Measurements from ENCODE around the gene FBXO31.
"Not testable (repeated sequence)": the region's sequence is repeated elsewhere in the genome, so short reads cannot be mapped to it uniquely, and the experiment has no call there.

Gene FBXO31

DNA sequence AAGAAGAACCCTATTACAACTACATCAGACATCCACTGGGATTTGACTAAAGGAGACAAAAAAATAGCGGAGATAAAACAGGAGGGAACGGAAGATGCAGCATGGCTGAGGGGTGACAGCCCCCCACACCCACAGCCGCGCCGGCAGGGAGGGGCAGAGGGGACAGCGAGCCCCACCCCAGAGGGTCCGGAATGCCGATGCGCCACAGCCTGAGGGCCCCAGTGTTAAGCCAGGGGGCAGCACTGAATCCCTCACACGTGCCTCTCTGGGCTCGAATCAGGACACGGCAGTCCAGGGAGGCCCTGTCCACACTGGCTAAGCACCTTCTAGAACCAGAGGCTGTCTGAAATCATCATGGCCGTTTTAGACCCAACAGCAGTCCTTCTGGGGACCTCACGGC, 27.4 kb upstream of the FBXO31 start:
- DNase-seq (ENCODE audit: low spot score), result no peak

DNA sequence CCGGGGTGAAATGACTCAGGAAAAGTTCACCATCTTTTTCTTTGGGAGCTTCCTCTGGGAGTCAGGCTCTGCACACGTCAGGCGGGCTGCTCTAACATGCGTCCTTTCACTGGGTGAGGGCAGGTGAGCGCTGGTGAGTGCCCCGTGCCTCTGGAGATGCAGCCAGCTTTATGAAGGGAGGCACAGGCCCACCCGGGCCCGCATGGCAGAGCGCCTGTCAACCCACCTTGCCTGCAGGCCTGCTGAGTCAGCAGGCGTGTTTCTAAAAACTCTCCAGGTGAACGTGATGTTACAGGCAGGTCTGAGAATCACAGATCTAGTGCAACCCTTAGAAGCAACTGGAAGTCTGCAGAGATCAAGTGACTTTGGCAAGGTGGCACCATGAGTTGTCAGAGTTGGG, 27.0 kb upstream of the FBXO31 start:
- no peak for DNase-seq (ENCODE audit: low spot score)

DNA sequence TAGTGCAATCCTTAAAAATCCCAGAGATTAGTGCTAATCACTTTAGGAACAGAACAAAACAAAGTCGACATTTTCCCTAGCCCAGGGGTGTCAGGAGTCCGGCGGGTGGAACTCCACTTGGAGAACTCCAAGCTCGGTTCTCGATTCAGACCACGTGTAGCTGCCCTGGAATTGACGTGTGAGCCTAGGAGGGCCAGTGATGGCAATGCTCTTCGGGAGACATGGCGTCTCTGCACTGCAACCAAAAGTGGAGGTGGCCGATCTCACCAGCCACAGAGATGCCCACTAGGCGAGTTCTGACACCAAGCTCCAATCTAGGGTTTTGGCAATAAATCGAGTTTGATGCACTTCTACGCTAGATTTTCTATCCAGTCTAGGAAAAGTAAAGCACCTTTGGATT, 26.2 kb upstream of the FBXO31 start:
- no peak for DNase-seq (ENCODE audit: low spot score)

DNA sequence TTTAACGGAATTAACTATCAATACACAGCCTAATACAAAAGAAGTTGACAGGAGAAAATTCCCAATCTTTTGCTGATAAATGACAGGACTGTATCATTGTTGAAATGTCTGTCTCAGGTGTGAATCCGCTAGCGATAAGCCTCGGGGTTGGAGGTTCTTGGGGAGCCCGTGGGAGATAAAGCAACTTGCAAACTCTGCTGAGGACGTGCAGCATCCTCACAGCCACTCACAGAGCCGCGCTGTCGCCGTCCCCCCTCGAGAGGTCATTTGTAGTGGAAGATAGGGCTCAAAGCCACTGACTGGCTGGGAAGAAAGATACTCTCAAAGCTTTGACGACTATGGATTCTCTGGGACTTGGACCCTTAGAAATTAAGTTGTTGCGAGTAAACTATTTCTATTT, 25.6 kb upstream of the FBXO31 start:
- DNase-seq (ENCODE audit: low spot score), result no peak

- DNase-seq (ENCODE audit: low spot score), result no peak
Measured at GRCh38 chr16:87407511-87408112, 24.0 kb upstream of the FBXO31 start.

- DNase-seq (ENCODE audit: low spot score), result no peak
Measured at GRCh38 chr16:87406495-87407088, 23.0 kb upstream of the FBXO31 start.

DNA sequence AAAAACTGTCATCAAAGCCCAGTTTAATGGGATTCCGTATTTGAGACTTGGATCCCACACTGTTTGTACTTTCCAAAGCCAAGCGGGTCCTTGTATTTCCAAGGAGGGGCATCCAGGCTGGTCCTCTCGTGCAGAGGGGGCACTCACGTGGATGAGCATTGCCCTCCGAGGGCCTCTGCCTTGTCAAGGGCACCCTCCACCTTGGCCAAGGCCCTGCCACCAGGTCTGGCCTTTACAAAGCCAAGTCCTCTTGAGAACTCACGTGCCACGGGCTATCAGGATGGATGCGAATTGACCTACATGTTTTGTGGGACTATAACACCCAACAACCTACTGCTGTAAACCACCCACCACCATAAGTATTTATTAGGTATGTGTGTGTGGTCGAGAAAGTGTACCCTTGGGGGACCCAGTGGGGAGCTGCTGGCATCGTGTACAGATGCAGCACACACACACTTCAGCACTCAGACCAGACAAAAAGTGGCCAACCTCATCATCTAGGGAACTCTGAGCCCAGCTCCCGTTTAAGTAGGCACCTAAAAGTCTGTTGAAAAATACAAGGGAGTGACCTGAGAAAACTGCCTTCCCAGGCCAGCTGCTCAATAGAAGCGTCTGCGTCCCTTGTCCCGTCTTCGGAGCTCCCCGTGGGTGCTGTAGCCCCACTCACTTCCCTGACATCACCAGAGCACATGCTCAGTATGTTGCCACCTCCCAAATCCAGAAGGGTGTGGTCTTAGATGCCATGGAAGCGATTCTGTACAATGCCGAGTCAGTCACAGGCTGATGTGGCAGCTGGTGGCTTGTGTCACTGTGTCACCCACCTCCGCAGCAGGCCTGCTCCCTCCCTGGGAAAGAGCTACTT, 21.4 kb upstream of the FBXO31 start:
- DNase-seq (ENCODE audit: low spot score), result no peak

- DNase-seq (ENCODE audit: low spot score), result no peak
Measured at GRCh38 chr16:87395181-87395842, 11.7 kb upstream of the FBXO31 start.

DNA sequence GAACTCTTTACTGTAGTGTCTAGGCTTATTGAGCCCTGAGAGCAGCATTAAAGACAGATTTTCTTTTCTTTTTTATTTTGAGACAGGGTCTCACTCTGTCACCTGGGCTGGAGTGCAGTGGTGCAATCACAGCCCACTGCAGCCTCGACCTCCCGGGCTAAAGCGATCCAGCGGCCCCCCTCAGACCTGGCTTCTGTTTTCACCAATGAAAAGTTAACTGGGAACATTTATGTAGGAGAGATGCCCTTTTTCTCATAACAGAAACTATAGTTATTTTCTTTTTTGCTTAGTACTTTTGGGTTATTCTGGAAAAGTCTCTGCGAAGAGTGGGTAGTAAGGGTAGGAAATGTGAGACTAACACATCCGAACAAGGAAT, 10.1 kb upstream of the FBXO31 start:
- no peak for DNase-seq (ENCODE audit: low spot score)

DNA sequence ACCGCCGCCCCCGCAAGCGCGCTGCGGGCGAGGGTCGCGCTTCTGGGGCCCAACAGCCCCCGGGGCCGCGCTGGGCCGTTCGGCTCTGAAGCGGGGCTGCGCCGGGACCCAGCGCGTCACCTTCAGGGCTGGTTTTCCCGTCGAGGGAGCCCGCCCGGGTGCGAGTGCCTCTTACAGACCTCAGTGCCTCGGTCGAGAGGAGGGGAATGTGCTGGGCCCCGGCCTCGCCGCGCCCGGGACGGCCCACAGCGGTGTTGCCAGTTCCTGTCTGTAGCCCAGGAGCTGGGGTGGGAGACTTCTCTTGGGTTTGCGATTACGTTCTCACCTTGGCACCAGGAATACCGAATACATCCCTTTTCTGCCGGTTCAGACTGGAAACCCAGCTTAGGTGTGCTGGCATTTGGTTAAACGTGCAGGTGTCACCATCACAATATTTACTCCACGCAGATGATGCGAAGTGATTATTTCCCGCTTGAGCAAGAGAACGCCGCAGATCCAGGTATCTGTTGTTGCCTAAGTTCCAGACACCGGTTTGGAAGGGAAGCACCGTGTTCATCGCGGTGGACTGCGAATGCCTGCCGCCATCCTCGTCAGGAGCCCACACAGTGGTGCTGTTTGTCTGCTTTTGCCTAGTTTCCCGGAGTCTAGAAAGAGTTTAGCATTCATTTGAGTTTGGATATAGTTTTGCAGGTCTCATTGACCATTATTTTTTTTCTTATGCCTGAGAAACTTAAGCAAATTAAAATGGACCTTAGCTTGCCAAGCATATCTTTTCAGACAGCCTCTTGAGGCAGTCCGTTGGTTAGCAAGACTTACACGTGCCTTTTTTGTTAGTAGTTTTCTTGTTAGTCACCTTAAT, 9.5 kb upstream of the FBXO31 start:
- DNase-seq (ENCODE audit: low spot score), result no peak

- DNase-seq (ENCODE audit: low spot score), result peak; percentile 97
Measured at GRCh38 chr16:87391950-87392820, 8.6 kb upstream of the FBXO31 start, which contains the start of gene MAP1LC3B. Gene MAP1LC3B (plus strand): TSS chr16:87392336. CDS start chr16:87392428, 92 bp downstream.

GRCh38 chr16:87391324-87391949, 7.9 kb upstream of the FBXO31 start:
- no peak for DNase-seq (ENCODE audit: low spot score)

- DNase-seq (ENCODE audit: low spot score), result no peak
Measured at GRCh38 chr16:87390641-87391323, 7.2 kb upstream of the FBXO31 start.

DNA sequence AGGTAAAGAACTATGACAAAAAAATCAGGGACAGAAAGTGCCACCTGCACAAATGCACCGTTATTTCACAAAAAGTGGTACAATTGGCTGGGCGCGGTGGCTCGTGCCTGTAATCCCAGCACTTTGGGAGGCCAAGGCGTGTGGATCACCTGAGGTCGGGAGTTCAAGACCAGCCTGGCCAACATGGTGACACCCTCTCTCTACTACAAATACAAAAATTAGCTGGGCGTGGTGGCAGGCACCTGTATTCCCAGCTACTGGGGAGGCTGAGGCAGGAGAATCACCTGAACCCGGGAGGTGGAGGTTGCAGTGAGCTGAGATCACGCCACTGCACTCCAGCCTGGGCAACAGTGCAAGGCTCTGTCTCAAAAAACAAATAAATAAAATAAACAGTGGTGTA, 6.3 kb upstream of the FBXO31 start:
- DNase-seq (ENCODE audit: low spot score), result not testable (repeated sequence)

DNA sequence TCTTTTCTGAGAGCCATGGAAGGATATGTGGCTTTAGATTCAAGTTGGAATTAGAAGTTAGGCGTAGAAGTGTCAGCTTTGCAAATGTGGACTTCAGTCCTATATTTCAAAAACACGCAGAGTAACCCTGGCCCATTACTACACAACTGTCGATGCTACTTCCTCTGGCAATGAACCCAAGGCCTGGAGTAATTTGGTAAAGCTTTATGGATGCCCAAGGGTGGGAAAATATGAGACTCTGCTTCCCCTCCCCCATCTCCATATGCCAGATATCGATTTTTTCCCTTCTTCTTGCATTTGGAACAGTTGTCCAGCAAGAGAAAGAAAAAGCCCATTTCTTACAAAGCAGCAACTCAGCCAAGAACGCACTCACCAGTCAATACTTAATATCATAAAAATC, 5.7 kb upstream of the FBXO31 start:
- DNase-seq (ENCODE audit: low spot score), result no peak

DNA sequence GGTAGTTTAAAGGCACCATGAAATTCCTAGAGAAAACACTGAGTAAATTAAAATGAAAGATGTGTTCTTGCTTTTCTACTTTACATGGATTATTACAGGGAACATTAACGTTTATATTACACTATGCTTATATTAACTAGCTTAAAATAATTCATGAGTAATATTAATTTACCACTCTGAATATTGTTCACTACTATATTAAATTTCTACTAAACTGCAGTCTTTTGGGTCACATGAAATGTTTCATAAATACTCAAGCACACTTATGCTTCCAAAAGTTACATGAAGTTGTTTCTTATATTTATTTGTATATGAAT, 5.2 kb upstream of the FBXO31 start:
- no peak for DNase-seq (ENCODE audit: low spot score)

DNA sequence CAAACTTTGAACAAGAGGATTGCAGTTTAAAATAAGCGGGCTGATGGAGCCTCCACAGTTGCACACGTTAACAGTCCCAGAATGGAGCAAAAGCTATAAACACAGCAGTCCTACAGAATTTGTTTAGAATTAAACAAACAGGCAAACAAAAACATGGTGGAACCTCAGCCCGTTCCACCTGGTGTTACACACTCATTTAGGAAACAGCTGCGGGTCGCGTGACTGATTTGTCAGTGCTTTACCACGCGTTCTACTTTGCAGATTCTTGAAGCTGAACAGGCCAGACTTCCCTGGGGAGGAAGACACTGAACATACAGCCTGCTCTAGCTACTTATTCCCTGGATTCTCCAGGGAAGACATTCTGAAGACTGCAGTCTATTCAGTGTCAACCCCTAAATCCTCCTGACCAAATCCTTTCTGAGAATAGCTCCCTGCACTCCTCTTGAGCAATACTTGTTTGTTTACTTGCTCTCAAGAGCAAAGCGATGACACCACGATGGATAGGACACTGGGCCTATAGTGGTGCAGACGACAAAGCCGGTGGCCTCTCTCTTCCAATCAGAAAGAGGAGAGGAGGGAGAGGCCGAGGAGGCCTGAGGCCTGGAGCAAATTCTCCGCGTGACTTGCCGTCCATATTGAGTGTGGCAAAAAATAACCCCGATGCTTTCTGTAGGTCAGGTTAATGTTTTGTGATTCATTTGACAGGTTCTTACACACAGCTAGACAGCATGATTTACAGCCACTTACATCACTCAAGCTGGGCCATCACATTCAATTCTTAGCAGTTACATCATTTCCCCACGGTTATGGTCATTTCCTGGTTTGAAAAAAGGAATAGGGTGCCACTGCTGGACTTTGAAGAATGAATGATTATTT, 4.6 kb upstream of the FBXO31 start:
- peak; percentile 98 for DNase-seq (ENCODE audit: low spot score)

- not testable (repeated sequence) for DNase-seq (ENCODE audit: low spot score)
Measured at GRCh38 chr16:87384875-87385167, 1.2 kb upstream of the FBXO31 start.

Data from hematopoietic multipotent progenitor cell treated with erythropoietin and hydrocortisone succinate and interleukin-3 and kit ligand, for 15 days (in vitro differentiated cells).